Daoy (cell line): ENCODE data around the gene SYNPO2. TPM values are rescaled to one million over a fixed set of nuclear protein-coding genes. Genes with fewer than 3 reads are reported as not detected.
A peak's percentile ranks its signal among the peaks of the same experiment; 100 is the strongest.
"Not testable (repeated sequence)": the region's sequence is repeated elsewhere in the genome, so short reads cannot be mapped to it uniquely, and the experiment has no call there.

Experiments used
- DNase-seq: peaks from one replicate; pipeline ENCODE4 v3.0.0-alpha.2; 2015; ENCODE audit warnings: low read depth
- total RNA-seq: library from RNA; depleted of rRNA; stranded (reverse); fragments of >200 nt; shearing (Covaris generic); gene quantifications from 2 replicates; pipeline ENCODE4 v1.2.3, GENCODE V29; 2014

The SYNPO2 gene
- total RNA-seq, 1 experiment from 2014 or later, result 0.11 TPM

DNA sequence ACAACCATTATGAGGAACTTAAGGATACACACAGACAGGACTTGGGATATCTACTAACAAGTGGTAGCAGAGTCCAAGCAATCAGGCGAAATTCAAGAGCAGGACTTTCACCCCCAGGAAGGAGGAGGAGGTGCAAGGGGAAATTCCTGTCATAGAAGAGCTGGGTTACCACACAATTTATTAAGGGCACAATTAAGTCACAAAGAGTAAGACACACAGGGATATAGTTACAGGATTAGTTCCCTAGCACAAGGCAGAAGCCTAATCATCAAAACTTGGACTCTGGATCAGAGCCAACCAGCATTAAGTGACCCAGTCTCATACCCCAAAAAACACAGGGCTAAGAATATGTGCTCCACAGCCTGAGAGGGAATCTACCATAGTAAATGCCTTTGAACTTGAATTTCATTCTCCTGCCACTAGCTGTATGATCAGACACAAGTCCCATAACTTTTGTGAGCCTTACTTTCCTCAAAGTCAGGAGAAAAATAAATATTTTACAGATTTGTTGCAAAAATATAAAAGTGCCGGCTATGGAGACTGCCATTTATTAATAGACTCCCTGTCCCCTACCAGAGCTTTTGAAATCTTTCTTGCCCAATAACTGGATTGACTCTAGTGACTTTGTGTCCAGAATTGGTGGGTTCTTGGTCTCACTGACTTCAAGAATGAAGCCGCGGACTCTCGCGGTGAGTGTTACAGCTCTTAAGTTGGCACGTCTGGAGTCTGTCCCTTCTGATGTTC is 87.0 kb downstream of the SYNPO2 start:
- no peak for DNase-seq

DNA sequence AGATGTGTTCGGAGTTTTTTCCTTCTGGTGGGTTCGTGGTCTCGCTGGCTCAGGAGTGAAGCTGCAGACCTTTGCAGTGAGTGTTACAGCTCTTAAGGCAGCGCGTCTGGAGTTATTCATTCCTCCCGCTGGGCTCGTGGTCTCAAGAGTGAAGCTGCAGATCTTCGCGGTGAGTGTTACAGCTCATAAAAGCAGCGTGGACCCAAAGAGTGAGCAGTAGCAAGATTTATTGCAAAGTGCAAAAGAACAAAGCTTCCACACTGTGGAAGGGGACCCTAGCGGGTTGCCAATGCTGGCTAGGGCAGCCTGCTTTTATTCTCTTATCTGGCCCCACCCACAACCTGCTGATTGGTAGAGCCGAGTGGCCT is 87.5 kb downstream of the SYNPO2 start:
- DNase-seq, result not testable (repeated sequence)

DNA sequence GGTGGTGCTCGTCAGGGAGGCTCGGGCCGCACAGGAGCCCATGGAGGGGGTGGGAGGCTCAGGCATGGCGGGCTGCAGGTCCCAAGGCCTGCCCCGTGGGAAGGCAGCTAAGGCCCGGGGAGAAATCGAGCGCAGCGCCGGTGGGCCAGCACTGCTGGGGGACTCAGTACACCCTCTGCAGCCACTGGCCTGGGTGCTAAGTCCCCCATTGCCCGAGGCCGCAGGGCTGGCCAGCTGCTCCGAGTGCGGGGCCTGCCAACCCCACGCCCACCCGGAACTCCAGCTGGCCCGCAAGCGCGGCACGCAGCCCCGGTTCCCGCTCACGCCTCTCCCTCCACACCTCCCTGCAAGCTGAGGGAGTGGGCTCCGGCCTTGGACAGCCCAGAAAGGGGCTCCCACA is 88.4 kb downstream of the SYNPO2 start:
- not testable (repeated sequence) for DNase-seq

DNA sequence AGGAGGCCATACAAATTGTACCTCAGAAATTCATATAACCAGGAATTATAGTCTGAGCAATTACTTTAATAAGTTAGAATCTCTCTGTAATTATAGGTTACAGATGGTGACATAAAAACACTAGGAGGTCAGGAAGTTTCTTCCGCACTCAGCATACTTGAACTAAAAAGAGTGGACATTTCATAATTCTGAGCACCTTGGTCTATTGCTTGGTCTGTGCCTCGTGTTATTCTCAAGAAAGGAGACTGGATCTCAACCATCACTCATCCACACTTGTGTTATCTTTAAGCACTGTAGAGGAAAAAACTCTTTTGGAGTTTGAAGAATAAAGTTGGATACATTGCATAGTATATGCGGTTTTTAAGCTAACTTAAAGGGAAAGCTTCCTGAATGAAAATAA is 91.1 kb downstream of the SYNPO2 start:
- DNase-seq, result no peak

GRCh38 chr4:118981171-118981838 is 92.7 kb downstream of the SYNPO2 start:
- peak; percentile 28 for DNase-seq

GRCh38 chr4:118981839-118982381 is 93.3 kb downstream of the SYNPO2 start:
- peak; percentile 58 for DNase-seq

GRCh38 chr4:118983293-118983692 is 94.6 kb downstream of the SYNPO2 start:
- no peak for DNase-seq

GRCh38 chr4:118983831-118984230 is 95.2 kb downstream of the SYNPO2 start:
- no peak for DNase-seq

DNA sequence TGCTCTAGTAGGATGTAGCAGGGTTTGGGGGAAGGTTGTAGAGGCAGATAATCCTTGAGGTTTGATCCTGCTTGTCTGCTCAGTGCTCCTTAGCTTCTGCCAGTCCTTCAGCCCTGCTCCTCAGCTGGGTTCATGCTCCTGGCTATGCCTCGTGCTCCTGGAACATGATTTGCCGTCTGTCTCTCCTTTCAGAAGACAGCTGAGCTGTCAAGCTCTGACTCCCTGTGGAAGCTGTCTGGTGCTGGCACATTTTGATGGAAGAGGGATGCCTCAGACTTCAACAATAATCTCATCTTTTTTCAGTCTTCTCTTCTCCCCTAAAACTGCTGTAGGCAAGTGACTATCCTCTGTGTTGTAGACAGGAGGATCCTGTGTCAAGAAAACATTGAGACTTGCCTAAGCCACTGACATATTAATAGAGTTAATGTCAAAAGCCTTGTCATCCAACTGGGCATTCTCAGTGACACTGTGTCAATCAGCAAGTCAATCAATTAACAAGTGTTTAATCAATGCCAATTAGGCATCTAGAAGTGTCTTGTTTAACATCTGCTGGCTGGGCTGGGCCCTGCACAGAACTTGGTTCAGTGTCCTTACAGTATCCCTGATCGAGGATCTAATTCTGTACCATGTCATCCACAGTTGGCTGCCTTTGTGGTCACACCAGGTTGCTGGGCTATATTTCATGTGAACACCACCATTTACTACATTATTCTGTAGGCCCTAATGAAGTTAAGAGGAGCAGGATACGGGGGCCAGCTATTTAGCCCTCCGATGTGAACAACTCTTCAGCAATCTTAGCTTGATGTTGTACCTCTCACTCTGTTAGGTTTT is 96.7 kb downstream of the SYNPO2 start:
- no peak for DNase-seq

DNA sequence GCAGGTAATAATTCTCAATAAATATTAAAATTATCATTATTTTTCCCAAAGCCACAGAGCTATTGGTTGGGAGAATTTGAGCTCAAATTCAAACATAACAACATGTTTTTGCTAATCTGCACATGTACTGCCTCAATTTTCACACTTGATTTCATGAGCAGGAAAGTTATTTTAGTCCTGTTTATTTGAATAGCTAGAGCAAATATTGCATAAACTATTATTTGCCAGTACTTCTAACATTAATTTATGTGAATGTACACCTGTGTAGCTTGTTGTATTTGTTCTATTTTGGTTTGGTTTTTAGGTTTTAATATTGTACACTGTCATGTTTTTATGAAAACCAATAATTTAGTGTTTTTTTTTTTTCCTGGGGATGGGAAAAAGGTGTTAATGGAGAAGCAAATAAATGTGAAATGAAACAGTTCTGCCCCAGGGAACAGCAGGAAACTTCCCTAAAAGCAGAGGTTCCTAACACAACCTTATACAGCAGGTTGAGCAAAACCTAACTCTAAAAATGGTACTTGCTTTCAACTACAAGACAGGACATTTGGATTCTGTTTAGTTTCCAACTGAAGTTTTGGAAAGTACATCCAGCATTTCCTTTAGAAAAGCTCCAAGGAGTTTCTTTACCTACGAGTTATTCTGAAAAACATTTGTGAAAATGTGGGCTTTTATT is 99.4 kb downstream of the SYNPO2 start:
- DNase-seq, result no peak

DNA sequence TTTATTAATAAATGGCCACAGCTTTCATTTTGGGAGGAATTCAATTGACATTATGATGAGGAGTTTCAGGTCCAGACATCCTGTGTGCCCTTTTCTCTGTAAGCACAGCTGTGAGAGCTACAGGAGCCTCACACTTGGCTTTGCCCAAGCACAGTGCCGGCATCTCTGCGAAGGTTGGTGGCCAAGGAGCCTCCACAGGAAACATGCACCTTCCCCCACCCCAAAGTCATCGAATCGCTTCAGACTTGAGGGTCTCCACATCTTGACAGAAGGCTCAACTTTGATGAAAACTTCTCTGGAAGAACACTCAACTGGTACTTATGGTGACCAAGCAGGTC is 100.0 kb downstream of the SYNPO2 start:
- DNase-seq, result no peak

- DNase-seq, result peak; percentile 47
Measured at GRCh38 chr4:118989098-118990080, 100.7 kb downstream of the SYNPO2 start.

- DNase-seq, result no peak
Measured at GRCh38 chr4:118991686-118992085, 103.0 kb downstream of the SYNPO2 start.

DNA sequence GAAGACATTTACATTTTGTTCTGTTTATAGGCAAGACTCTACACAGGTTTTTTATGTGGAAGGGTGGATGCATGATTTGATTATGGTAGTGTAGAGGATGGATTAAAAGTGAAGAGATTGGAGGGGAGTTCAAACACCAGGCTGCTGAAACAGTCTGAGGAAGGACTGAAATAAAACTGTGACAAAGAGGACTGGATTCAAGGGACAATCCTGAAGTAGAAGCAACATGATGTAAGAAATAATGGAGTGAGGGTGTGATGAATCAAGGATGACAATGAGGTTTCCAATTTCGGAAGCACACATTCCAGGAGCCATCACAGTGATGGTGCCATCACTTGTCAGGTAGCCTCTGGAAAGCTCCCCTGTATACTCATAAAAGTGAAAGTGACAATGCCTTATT is 103.5 kb downstream of the SYNPO2 start:
- DNase-seq, result no peak

DNA sequence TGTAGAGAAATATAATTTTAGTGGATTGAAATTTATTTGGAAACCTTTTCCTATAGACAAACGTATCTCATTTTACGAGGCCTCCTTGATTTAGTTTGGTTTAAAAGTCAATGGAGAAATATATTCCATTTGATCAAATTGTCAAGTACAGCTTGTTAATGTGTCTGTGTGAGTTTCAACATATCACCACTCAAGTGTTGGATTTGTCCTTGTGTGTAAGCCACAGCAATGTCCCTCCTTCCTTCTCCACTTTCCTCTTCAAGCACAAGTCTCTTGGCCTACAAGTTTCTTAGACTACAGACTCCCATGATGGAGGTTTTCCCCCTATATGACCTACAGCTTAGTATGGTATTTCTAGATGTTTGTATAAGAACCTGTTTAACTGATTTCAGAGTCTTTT is 104.7 kb downstream of the SYNPO2 start:
- DNase-seq, result no peak

- no peak for DNase-seq
Measured at GRCh38 chr4:118994030-118994429, 105.4 kb downstream of the SYNPO2 start.

GRCh38 chr4:118995693-118996391 is 107.2 kb downstream of the SYNPO2 start:
- no peak for DNase-seq

- DNase-seq, result no peak
Measured at GRCh38 chr4:118997601-118998000, 108.9 kb downstream of the SYNPO2 start.

GRCh38 chr4:118999919-119000318 is 111.3 kb downstream of the SYNPO2 start:
- DNase-seq, result no peak

- no peak for DNase-seq
Measured at GRCh38 chr4:119000400-119000799, 111.7 kb downstream of the SYNPO2 start.
